IPS DF 4.7 (cell line): ENCODE results near the gene ZNF782.
"Not testable (repeated sequence)": the region's sequence is repeated elsewhere in the genome, so short reads cannot be mapped to it uniquely, and the experiment has no call there.

Source experiments
- DNase-seq: peaks from one replicate; pipeline ENCODE4 v3.0.0-alpha.2; 2013; ENCODE audit warnings: low spot score; ENCODE audit errors: extremely low read depth

Gene ZNF782

DNA sequence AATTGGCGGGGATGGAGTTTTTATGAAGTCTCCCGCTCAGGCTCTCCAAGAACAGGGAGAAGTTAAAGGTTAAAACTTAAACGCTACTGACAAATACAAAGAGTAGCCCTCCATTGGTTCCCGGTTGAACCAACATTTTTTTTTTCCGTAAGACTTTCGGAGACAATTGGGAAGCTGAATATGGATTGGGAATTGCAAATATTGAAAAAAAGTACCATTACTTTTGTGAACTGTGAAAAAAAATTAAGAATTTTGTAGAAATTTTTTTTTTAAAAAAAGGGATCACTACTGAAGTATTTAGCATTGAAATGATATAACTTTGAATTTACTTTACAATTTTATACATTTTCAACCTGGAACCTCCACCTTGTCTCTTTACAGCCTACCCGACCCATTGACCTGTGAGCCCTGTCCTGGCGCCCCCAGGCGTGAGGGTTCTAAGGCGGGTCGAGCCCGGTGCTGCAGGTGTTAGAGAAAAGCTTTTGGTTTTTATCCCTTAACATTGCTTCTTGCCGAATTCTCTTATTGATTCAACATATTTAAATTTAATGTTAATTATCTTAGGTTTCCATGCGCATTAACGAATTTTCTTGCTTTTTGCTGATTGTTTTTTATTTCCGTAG, 448 bp upstream of the ZNF782 start:
- DNase-seq, result no peak

- no peak for DNase-seq
Measured at GRCh38 chr9:96852676-96853075, 1.6 kb downstream of the ZNF782 start.

- no peak for DNase-seq
Measured at GRCh38 chr9:96844040-96844439, 10.3 kb downstream of the ZNF782 start.

GRCh38 chr9:96818533-96818932, 35.8 kb downstream of the ZNF782 start:
- no peak for DNase-seq

- no peak for DNase-seq
Measured at GRCh38 chr9:96817973-96818372, 36.3 kb downstream of the ZNF782 start.

DNA sequence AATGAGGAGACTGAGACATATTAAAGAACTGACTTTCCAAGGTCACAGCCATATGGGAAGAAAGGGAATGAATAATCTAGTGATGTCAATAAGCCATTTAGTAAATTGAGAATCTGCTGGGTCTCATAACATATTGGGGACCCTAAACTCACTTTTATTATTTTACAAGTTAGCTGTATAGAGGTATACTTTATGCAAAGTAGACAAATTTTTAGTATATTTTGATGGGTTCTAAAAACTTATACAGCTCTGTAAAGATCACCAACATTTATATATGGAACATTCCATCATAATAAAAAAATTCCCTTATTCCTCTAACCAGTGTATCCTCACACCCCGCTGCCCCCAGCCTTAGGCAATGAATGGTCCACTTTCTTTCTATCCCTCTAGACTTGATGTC, 40.7 kb downstream of the ZNF782 start:
- no peak for DNase-seq

- DNase-seq, result not testable (repeated sequence)
Measured at GRCh38 chr9:96798959-96799358, 55.4 kb downstream of the ZNF782 start.

DNA sequence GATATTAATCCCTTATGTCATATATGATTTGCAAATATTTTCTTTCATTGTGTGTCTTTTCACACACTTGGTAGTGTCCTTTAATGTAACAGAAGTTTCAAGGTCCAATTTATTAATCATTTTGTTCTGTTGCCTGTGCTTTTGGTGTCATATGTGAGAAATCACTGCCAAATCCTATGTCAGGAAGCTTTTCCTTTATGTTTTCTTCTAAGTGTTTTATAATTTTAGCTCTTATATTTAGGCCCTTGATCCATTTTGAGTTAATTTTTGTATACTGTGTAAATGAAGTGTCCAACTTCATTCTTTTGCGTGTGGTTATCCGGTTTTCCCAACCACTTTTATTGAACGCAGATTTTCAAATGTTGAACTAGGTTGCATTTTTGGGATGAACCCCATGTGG, 70.3 kb downstream of the ZNF782 start:
- DNase-seq, result no peak

- no peak for DNase-seq
Measured at GRCh38 chr9:96782235-96782634, 72.1 kb downstream of the ZNF782 start.

- DNase-seq, result no peak
Measured at GRCh38 chr9:96781552-96781951, 72.8 kb downstream of the ZNF782 start.

DNA sequence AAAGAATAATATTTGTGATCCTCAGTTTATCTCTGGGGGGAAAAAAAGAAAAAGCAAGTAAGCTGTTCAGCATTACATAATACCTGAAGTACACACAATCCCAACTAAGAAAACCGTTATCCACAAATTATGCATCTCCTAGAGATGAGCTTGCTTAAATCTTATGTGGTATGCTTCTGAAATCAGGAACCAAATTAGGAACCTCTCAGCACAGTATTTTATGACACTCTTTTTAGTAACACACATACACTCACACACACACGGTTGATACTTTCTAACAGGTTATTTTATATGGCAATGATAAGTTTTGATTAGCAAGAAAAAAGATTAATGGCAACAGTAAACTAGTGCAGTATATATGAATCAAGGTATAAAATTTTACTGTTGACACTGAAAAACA, 75.2 kb downstream of the ZNF782 start:
- DNase-seq, result no peak

GRCh38 chr9:96777426-96777864, 76.9 kb downstream of the ZNF782 start:
- DNase-seq, result no peak

DNA sequence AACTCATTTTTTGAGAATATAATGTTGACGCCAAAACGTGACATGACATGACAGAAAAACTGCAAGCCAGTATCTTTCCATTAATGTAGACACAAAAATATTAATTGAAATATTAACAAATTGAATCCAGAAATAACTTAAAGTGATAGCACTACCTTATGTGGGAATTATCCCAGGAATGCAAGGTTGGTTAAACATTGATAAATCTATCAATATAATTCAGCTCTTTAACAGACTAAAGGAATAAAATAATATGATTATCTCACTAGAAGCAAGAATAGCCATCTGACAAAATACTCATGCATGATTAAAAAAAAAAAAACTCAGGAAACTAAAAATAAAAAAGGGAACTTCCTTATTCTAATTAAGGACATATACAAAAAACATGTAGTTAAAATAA, 83.2 kb downstream of the ZNF782 start:
- DNase-seq, result no peak

DNA sequence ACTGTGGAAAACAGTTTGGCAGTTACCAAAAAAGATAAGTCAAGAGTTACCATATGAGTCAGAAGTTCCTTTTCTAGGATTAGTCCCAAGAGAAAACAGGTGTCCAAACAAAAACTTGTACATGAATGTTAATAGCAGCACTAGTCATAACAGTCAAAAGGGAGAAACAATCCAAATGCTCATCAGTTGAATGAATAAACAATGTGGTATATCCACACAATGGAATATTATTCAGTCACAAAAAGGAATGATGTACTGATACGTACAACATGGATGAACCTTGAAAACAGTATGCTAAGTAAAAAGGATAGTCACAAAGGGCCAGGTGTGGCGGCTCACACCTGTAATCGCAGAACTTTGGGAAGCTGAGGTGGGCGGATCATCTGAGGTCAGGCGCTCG, 84.3 kb downstream of the ZNF782 start:
- no peak for DNase-seq
